Activated naive CD8-positive, alpha-beta T cell treated with anti-CD3 and anti-CD28 coated beads, Interleukin-2, amount 10 ng/mL, durations not matched to agents 7 days and 5 days (primary cell): Measurements from ENCODE around the gene OSBPL1A. TPM values are rescaled to one million over a fixed set of nuclear protein-coding genes. Genes with fewer than 3 reads are reported as not detected.

Source experiments
- ATAC-seq: fragments of 150-1000 bp; cut with Tn5 transposase; one replicate; pipeline ENCODE4 v1.10.0; 2021; ENCODE audit warnings: low read depth, moderate library complexity
- POLR2A ChIA-PET: fragments of 350-600 bp; sonication (Branson Sonifier 250); formaldehyde crosslinking; loops from one replicate; lab custom pipeline; 2021; ENCODE audit warnings: antibody characterized with exemption; lab: Charles Lee
- DNase-seq: peaks from one replicate; pipeline ENCODE4 v3.0.0; 2021
- H3K27ac Mint-ChIP-seq: one replicate; pipeline ENCODE4 v1.8.0; 2022; ENCODE audit warnings: mild to moderate bottlenecking, mixed read lengths
- H3K27me3 Mint-ChIP-seq: one replicate; pipeline ENCODE4 v1.8.0; 2022; ENCODE audit warnings: mild to moderate bottlenecking, moderate library complexity, mixed read lengths
- H3K36me3 Mint-ChIP-seq: one replicate; pipeline ENCODE4 v1.8.0; 2021; ENCODE audit warnings: mild to moderate bottlenecking, mixed read lengths
- H3K4me1 Mint-ChIP-seq: one replicate; pipeline ENCODE4 v1.8.0; 2021; ENCODE audit warnings: mixed read lengths
- H3K4me3 Mint-ChIP-seq: one replicate; pipeline ENCODE4 v1.8.0; 2022; ENCODE audit warnings: mild to moderate bottlenecking, moderate library complexity, mixed read lengths
- H3K9me3 Mint-ChIP-seq: one replicate; pipeline ENCODE4 v1.8.0; 2021; ENCODE audit warnings: mixed read lengths
- total RNA-seq, 2 experiments: library from RNA; stranded (reverse); gene quantifications; one replicate each; pipeline ENCODE4 v1.2.3, GENCODE V29; 2021

Gene OSBPL1A
- total RNA-seq, 2 experiments from 2014 or later = 1.0 to 1.2 TPM

- Mint-ChIP-seq H3K4me3 (no peak overlapping the region), H3K9me3 (no peaks in the 10 kb centered on the region), H3K27ac (no peak overlapping the region), H3K27me3 (peaks cover 20% of the 10 kb centered on the region), H3K4me1 (no peaks in the 10 kb centered on the region), H3K36me3 (no peaks in the 10 kb centered on the region)
- POLR2A ChIA-PET = no interaction called here
- no peak for ATAC-seq
- no peak for DNase-seq
Measured at GRCh38 chr18:24265502-24266064, 132.0 kb downstream of the OSBPL1A start.

- Mint-ChIP-seq H3K4me1 (no peaks in the 10 kb centered on the region), H3K4me3 (no peak overlapping the region), H3K27ac (no peak overlapping the region), H3K27me3 (peaks cover 5% of the 10 kb centered on the region), H3K9me3 (no peaks in the 10 kb centered on the region), H3K36me3 (no peaks in the 10 kb centered on the region)
- ATAC-seq = no peak
- DNase-seq = no peak
- POLR2A ChIA-PET = no interaction called here
Measured at GRCh38 chr18:24263050-24263449, 134.6 kb downstream of the OSBPL1A start.

- DNase-seq = no peak
- no peaks in the 10 kb centered on the region for H3K36me3 Mint-ChIP-seq
- POLR2A ChIA-PET = no interaction called here
- no peak overlapping the region for H3K4me3 Mint-ChIP-seq
- no peaks in the 10 kb centered on the region for H3K9me3 Mint-ChIP-seq
- no peak for ATAC-seq
- H3K27me3 Mint-ChIP-seq = peaks cover 7% of the 10 kb centered on the region
- H3K4me1 Mint-ChIP-seq = no peaks in the 10 kb centered on the region
- H3K27ac Mint-ChIP-seq = no peak overlapping the region
Measured at GRCh38 chr18:24262087-24262486, 135.5 kb downstream of the OSBPL1A start.

- H3K27ac Mint-ChIP-seq = no peak overlapping the region
- no peaks in the 10 kb centered on the region for H3K36me3 Mint-ChIP-seq
- H3K27me3 Mint-ChIP-seq = peaks cover 9% of the 10 kb centered on the region
- H3K4me3 Mint-ChIP-seq = no peak overlapping the region
- POLR2A ChIA-PET = no interaction called here
- no peaks in the 10 kb centered on the region for H3K4me1 Mint-ChIP-seq
- ATAC-seq (no peak), DNase-seq (no peak)
- no peaks in the 10 kb centered on the region for H3K9me3 Mint-ChIP-seq
Measured at GRCh38 chr18:24259869-24260641, 137.6 kb downstream of the OSBPL1A start.

- Mint-ChIP-seq H3K4me1 (no peaks in the 10 kb centered on the region), H3K27me3 (peaks cover 15% of the 10 kb centered on the region), H3K36me3 (no peaks in the 10 kb centered on the region), H3K4me3 (no peak overlapping the region), H3K9me3 (no peaks in the 10 kb centered on the region), H3K27ac (no peak overlapping the region)
- ATAC-seq = no peak
- no peak for DNase-seq
- POLR2A ChIA-PET = no interaction called here
Measured at GRCh38 chr18:24254071-24254470, 143.6 kb downstream of the OSBPL1A start.

- POLR2A ChIA-PET = no interaction called here
- Mint-ChIP-seq H3K36me3 (no peaks in the 10 kb centered on the region), H3K4me3 (no peak overlapping the region), H3K9me3 (peaks cover 3% of the 10 kb centered on the region), H3K4me1 (peaks cover 1% of the 10 kb centered on the region), H3K27ac (no peak overlapping the region), H3K27me3 (peaks cover 4% of the 10 kb centered on the region)
- ATAC-seq = no peak
- DNase-seq = no peak
Measured at GRCh38 chr18:24249716-24250115, 147.9 kb downstream of the OSBPL1A start.

- H3K4me3 Mint-ChIP-seq = no peak overlapping the region
- H3K4me1 Mint-ChIP-seq = peaks cover 1% of the 10 kb centered on the region
- DNase-seq (no peak), ATAC-seq (no peak)
- peaks cover 3% of the 10 kb centered on the region for H3K9me3 Mint-ChIP-seq
- no peaks in the 10 kb centered on the region for H3K36me3 Mint-ChIP-seq
- POLR2A ChIA-PET = no interaction called here
- H3K27ac Mint-ChIP-seq = no peak overlapping the region
- peaks cover 4% of the 10 kb centered on the region for H3K27me3 Mint-ChIP-seq
Measured at GRCh38 chr18:24248359-24248758, 149.3 kb downstream of the OSBPL1A start.

- ATAC-seq (no peak), DNase-seq (no peak)
- H3K27ac Mint-ChIP-seq = no peak overlapping the region
- POLR2A ChIA-PET = no interaction called here
- no peak overlapping the region for H3K4me3 Mint-ChIP-seq
- H3K27me3 Mint-ChIP-seq = peaks cover 10% of the 10 kb centered on the region
- peaks cover 3% of the 10 kb centered on the region for H3K9me3 Mint-ChIP-seq
- no peaks in the 10 kb centered on the region for H3K36me3 Mint-ChIP-seq
- H3K4me1 Mint-ChIP-seq = peaks cover 1% of the 10 kb centered on the region
Measured at GRCh38 chr18:24246143-24246542, 151.5 kb downstream of the OSBPL1A start.

GRCh38 chr18:24244698-24245097, 152.9 kb downstream of the OSBPL1A start:
- Mint-ChIP-seq H3K27me3 (peaks cover 13% of the 10 kb centered on the region), H3K36me3 (no peaks in the 10 kb centered on the region), H3K4me3 (no peak overlapping the region), H3K9me3 (peaks cover 3% of the 10 kb centered on the region), H3K27ac (no peak overlapping the region), H3K4me1 (peaks cover 1% of the 10 kb centered on the region)
- ATAC-seq = no peak
- POLR2A ChIA-PET = no interaction called here
- DNase-seq = no peak

GRCh38 chr18:24243677-24244076, 153.9 kb downstream of the OSBPL1A start:
- no peak for DNase-seq
- Mint-ChIP-seq H3K27ac (no peak overlapping the region), H3K4me1 (peaks cover 1% of the 10 kb centered on the region), H3K36me3 (no peaks in the 10 kb centered on the region), H3K27me3 (peaks cover 13% of the 10 kb centered on the region), H3K4me3 (no peak overlapping the region), H3K9me3 (peaks cover 3% of the 10 kb centered on the region)
- no peak for ATAC-seq
- POLR2A ChIA-PET = no interaction called here

GRCh38 chr18:24239341-24239740, 158.3 kb downstream of the OSBPL1A start:
- Mint-ChIP-seq H3K9me3 (no peaks in the 10 kb centered on the region), H3K4me3 (no peak overlapping the region), H3K36me3 (no peaks in the 10 kb centered on the region), H3K4me1 (no peaks in the 10 kb centered on the region), H3K27ac (no peak overlapping the region), H3K27me3 (peaks cover 10% of the 10 kb centered on the region)
- no peak for DNase-seq
- ATAC-seq = no peak
- POLR2A ChIA-PET = no interaction called here

- Mint-ChIP-seq H3K4me1 (no peaks in the 10 kb centered on the region), H3K4me3 (no peak overlapping the region), H3K9me3 (no peaks in the 10 kb centered on the region), H3K27ac (no peak overlapping the region), H3K27me3 (peaks cover 10% of the 10 kb centered on the region), H3K36me3 (no peaks in the 10 kb centered on the region)
- POLR2A ChIA-PET = no interaction called here
- ATAC-seq = no peak
- DNase-seq = no peak
Measured at GRCh38 chr18:24238387-24238786, 159.2 kb downstream of the OSBPL1A start.

GRCh38 chr18:24234850-24235418, 162.7 kb downstream of the OSBPL1A start:
- no peaks in the 10 kb centered on the region for H3K36me3 Mint-ChIP-seq
- no peaks in the 10 kb centered on the region for H3K9me3 Mint-ChIP-seq
- no peak for ATAC-seq
- no peaks in the 10 kb centered on the region for H3K27me3 Mint-ChIP-seq
- H3K4me1 Mint-ChIP-seq = no peaks in the 10 kb centered on the region
- no peak overlapping the region for H3K4me3 Mint-ChIP-seq
- H3K27ac Mint-ChIP-seq = no peak overlapping the region
- DNase-seq = no peak
- POLR2A ChIA-PET = no interaction called here

- no peak for DNase-seq
- POLR2A ChIA-PET = no interaction called here
- no peak overlapping the region for H3K4me3 Mint-ChIP-seq
Measured at GRCh38 chr18:24234330-24234729, 163.3 kb downstream of the OSBPL1A start.

More at GRCh38 chr18:24234330-24234729, 163.3 kb downstream of the OSBPL1A start:
- Mint-ChIP-seq H3K36me3 (no peaks in the 10 kb centered on the region), H3K27me3 (no peaks in the 10 kb centered on the region), H3K4me1 (no peaks in the 10 kb centered on the region), H3K9me3 (no peaks in the 10 kb centered on the region), H3K27ac (no peak overlapping the region)
- no peak for ATAC-seq
